Measurements from ENCODE around the gene IP6K2.

IP6K2 gene

GRCh38 chr3:48692551-48692950 lies 24.5 kb downstream of the IP6K2 start:
- no peak for DNase-seq (ENCODE audit: low read depth, low spot score)
- peak overlapping the region; percentile 82 for H3K27ac ChIP-seq

- no peak for DNase-seq (ENCODE audit: low read depth, low spot score)
Observed at GRCh38 chr3:48690846-48691458, 26.1 kb downstream of the IP6K2 start.

GRCh38 chr3:48689384-48689783 lies 27.6 kb downstream of the IP6K2 start:
- no peak overlapping the region for H3K27ac ChIP-seq
- no peak for DNase-seq (ENCODE audit: low read depth, low spot score)

More at GRCh38 chr3:48690846-48691458, 26.1 kb downstream of the IP6K2 start:
- H3K27ac ChIP-seq, result no peak overlapping the region

- no peak for DNase-seq (ENCODE audit: low read depth, low spot score)
- no peak overlapping the region for H3K27ac ChIP-seq
Observed at GRCh38 chr3:48688737-48689075, 28.3 kb downstream of the IP6K2 start.

GRCh38 chr3:48688032-48688736 lies 28.8 kb downstream of the IP6K2 start:
- no peak for DNase-seq (ENCODE audit: low read depth, low spot score)
- no peak overlapping the region for H3K27ac ChIP-seq

- peak overlapping the region; percentile 66 for H3K27ac ChIP-seq
- no peak for DNase-seq (ENCODE audit: low read depth, low spot score)
Observed at GRCh38 chr3:48687220-48687678, 29.8 kb downstream of the IP6K2 start.

GRCh38 chr3:48686538-48687219 lies 30.3 kb downstream of the IP6K2 start:
- no peak for DNase-seq (ENCODE audit: low read depth, low spot score)
- peak overlapping the region; percentile 66 for H3K27ac ChIP-seq

- no peak for DNase-seq (ENCODE audit: low read depth, low spot score)
- H3K27ac ChIP-seq, result peak within 1 kb of the TSS; percentile 66
Observed at GRCh38 chr3:48685603-48686511, 31.2 kb downstream of the IP6K2 start, which contains the start of gene NCKIPSD. Gene NCKIPSD (minus strand): TSS chr3:48685915. CDS start chr3:48685807, 108 bp downstream.

GRCh38 chr3:48685293-48685602 lies 31.8 kb downstream of the IP6K2 start:
- DNase-seq (ENCODE audit: low read depth, low spot score), result no peak
- H3K27ac ChIP-seq, result peak overlapping the region; percentile 66

GRCh38 chr3:48684480-48685143 lies 32.4 kb downstream of the IP6K2 start:
- no peak overlapping the region for H3K27ac ChIP-seq
- DNase-seq (ENCODE audit: low read depth, low spot score), result no peak

GRCh38 chr3:48684054-48684349 lies 33.0 kb downstream of the IP6K2 start:
- no peak for DNase-seq (ENCODE audit: low read depth, low spot score)
- H3K27ac ChIP-seq, result no peak overlapping the region

GRCh38 chr3:48682786-48683185 lies 34.2 kb downstream of the IP6K2 start:
- no peak overlapping the region for H3K27ac ChIP-seq
- no peak for DNase-seq (ENCODE audit: low read depth, low spot score)

GRCh38 chr3:48681974-48682610 lies 34.9 kb downstream of the IP6K2 start:
- H3K27ac ChIP-seq, result no peak overlapping the region
- no peak for DNase-seq (ENCODE audit: low read depth, low spot score)

- DNase-seq (ENCODE audit: low read depth, low spot score), result no peak
Observed at GRCh38 chr3:48681541-48681880, 35.5 kb downstream of the IP6K2 start.

GRCh38 chr3:48680811-48681540 lies 36.0 kb downstream of the IP6K2 start:
- no peak for DNase-seq (ENCODE audit: low read depth, low spot score)
- no peak overlapping the region for H3K27ac ChIP-seq

More at GRCh38 chr3:48681541-48681880, 35.5 kb downstream of the IP6K2 start:
- no peak overlapping the region for H3K27ac ChIP-seq

- no peak overlapping the region for H3K27ac ChIP-seq
- DNase-seq (ENCODE audit: low read depth, low spot score), result no peak
Observed at GRCh38 chr3:48679411-48680391, 37.3 kb downstream of the IP6K2 start.

GRCh38 chr3:48678566-48679380 lies 38.2 kb downstream of the IP6K2 start:
- no peak overlapping the region for H3K27ac ChIP-seq
- no peak for DNase-seq (ENCODE audit: low read depth, low spot score)
